ENCODE results near the gene TANGO6.

GRCh38 chr16:69116256-69116875 lies 273.0 kb downstream of the TANGO6 start:
- TF ChIP-seq CTCF (IDR thresholded peaks at IDR 0.05): no peak
- TF ChIP-seq POLR2A (IDR thresholded peaks at IDR 0.05): no peak

All from upper lobe of left lung (tissue), 4 donors.